HG02759 (cell line): ENCODE data around the gene TRIP6.
"Not testable (repeated sequence)": the region's sequence is repeated elsewhere in the genome, so short reads cannot be mapped to it uniquely, and the experiment has no call there.

Source experiments
- ATAC-seq: cut with Tn5 transposase; IDR thresholded peaks from one replicate; pipeline ENCODE4 v1.9.1; 2021; ENCODE audit warnings: mild to moderate bottlenecking, moderate library complexity; ENCODE audit not compliant: unreplicated experiment

Gene TRIP6

GRCh38 chr7:100837099-100837836 is 29.9 kb upstream of the TRIP6 start:
- peak; percentile 76 for ATAC-seq

- no peak for ATAC-seq
Measured at GRCh38 chr7:100839361-100839760, 27.8 kb upstream of the TRIP6 start.

DNA sequence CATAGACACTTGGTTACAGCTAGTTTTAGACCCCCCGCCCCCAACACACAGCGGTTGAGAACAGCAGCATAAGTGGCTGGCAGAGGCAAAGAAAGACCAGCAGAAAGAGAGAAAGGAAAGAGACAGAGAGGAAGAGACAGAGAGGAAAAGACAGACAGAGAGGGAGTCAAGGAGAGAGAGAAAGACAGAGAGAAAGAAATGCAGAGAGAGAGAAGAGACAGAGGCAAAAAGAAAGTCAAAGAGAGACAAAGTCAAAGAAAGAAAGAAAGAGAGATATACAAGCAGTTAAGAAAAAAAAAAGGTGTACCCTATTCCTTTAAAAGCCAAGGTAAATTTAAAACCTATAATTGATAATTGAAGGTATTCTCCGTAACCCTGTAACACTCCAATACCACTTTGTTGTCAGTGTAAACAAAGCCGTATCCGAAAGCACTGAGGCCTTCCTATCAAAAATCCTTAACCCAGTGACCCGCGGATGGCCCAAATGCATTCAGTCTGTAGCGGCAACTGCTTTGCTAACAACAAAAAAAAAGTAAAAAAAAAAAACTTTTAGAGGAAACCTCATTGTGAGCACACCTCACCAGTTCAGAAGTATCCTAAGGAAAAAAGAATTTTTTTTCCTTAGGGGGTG is 26.6 kb upstream of the TRIP6 start:
- no peak for ATAC-seq

- no peak for ATAC-seq
Measured at GRCh38 chr7:100847360-100847759, 19.8 kb upstream of the TRIP6 start.

GRCh38 chr7:100852048-100852872 is 14.9 kb upstream of the TRIP6 start, which contains the start of gene SLC12A9:
SLC12A9 (plus strand) TSS chr7:100852713; CDS start chr7:100854198, 1,485 bp downstream.
- peak; percentile 96 for ATAC-seq

- ATAC-seq, result no peak
Measured at GRCh38 chr7:100854146-100854895, 12.9 kb upstream of the TRIP6 start.

DNA sequence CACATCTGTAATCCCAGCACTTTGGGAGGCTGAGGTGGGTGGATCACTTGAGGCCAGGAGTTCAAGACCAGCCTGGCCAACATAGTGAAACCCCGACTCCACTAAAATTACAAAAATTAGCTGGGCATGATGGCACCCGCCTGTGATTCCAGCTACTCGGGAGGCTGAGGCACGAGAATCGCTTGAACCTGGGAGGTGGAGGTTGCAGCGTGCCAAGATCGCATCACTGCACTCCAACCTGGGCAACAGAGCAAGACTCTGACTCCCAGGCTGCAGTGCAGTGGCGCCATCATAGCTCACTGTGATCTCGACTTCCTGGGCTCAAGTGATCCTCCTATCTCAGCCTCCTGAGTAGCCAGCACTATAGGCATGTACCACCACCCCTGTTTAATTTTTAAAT is 12.3 kb upstream of the TRIP6 start:
- not testable (repeated sequence) for ATAC-seq

DNA sequence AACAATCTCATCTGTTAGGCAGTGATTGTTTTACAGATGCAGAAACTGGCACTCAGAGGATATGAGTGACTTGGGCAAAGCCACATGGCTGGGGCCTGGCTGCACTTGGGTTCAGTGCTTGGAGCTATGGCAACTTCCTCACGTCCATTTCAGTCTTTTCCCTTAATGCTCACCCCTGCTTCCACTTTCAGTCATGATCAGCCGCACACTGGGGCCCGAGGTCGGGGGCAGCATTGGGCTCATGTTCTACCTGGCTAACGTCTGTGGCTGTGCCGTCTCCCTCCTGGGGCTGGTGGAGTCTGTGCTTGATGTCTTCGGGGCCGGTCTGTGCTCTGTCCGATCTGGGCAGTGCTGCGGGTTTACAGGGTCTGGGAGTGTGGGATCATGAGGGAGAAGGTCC is 11.7 kb upstream of the TRIP6 start:
- ATAC-seq, result no peak

DNA sequence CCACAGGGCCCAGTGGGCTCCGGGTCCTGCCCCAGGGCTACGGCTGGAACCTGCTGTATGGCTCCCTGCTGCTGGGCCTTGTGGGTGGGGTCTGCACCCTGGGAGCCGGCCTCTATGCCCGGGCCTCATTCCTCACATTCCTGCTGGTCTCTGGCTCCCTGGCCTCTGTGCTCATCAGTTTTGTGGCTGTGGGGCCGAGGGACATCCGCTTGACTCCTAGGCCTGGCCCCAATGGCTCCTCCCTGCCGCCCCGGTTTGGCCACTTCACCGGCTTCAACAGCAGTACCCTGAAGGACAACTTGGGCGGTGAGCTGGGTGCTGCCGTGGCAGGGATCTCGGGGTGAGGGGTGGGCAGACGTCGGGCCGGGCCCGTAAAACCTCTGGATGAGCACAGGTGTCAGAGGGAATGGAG is 10.3 kb upstream of the TRIP6 start:
- no peak for ATAC-seq

DNA sequence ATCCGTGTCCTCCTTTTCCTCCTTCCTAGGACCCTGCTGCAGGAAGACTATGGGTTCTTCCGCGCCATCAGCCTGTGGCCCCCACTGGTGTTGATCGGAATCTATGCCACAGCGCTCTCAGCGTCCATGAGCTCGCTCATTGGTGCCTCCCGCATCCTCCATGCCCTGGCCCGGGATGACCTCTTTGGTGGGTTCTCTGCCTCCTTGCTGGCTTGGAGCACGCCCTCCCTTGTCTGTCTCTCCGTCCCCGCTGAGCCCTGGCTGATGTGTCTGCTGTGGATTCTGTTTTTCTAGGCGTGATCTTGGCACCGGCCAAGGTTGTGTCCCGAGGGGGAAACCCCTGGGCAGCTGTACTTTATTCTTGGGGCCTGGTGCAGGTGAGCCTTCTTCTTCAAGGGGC is 7.3 kb upstream of the TRIP6 start:
- no peak for ATAC-seq

- no peak for ATAC-seq
Measured at GRCh38 chr7:100860702-100861615, 6.2 kb upstream of the TRIP6 start.

- ATAC-seq, result no peak
Measured at GRCh38 chr7:100861616-100861985, 5.6 kb upstream of the TRIP6 start.

- no peak for ATAC-seq
Measured at GRCh38 chr7:100863406-100863950, 3.7 kb upstream of the TRIP6 start.

DNA sequence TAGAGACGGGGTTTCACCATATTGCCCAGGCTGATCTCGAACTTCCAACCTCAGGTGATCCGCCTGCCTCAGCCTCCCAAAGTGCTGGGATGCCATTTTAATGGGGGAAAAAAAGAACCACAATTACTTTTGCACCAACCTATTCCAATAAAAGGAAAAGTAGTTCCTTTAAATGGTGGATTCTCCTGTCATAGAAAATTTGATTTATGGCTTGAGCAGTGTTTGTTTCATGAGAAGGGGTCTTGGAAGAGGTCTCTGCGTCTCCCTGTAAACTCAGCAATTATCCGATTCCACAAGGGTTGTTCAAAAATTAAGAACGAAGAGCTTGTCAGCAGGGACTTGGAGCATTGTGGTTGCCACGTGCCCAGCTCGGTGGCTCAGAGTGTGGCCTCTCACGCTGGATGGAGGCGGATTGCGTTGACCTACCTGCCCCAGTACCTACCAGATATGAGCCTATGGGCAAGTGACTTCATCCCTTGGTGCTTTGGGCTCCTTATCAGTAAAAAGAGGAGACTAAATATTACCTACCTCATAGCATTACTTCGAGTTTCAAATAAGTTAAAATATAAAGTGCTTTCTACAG is 2.8 kb upstream of the TRIP6 start:
- no peak for ATAC-seq

DNA sequence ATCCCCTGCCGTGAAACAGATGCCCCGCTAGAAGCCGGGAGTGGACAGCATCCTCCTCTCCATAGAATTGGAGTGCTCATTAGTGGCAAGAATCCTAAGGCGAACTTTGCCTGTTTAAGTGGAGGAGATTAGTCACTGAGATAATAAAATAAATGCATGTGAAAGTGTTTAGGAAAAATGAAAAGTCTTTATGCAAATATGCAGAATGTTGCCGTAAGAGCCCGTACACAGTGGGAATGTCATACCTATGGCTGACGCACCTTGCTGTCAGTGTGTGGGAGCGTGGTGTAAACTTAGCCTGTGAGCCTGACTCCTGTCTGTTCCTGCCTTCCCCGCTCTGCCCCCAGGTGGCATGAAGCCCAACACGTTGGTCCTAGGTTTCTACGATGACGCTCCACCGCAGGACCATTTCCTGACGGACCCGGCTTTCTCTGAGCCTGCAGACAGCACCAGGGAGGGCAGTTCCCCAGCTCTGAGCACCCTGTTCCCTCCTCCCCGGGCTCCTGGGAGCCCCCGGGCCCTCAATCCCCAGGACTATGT is 1.7 kb upstream of the TRIP6 start:
- no peak for ATAC-seq

GRCh38 chr7:100865938-100866728 is 1.1 kb upstream of the TRIP6 start:
- no peak for ATAC-seq

DNA sequence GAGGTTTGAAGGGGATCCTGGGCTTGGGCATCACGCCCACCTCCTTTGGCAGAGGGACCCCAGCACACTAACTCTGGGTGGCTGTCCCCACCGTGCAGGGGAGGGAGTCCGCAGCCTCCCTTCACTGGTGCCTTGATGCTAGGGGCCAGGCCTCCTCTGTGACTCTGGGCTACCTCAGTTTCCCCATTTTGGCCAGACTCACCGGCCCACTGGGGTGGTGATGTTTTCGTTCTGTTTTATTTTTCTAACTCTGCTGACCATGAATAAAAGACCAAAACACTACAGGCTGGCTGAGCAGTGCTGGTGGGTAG is 503 bp upstream of the TRIP6 start:
- ATAC-seq, result no peak

DNA sequence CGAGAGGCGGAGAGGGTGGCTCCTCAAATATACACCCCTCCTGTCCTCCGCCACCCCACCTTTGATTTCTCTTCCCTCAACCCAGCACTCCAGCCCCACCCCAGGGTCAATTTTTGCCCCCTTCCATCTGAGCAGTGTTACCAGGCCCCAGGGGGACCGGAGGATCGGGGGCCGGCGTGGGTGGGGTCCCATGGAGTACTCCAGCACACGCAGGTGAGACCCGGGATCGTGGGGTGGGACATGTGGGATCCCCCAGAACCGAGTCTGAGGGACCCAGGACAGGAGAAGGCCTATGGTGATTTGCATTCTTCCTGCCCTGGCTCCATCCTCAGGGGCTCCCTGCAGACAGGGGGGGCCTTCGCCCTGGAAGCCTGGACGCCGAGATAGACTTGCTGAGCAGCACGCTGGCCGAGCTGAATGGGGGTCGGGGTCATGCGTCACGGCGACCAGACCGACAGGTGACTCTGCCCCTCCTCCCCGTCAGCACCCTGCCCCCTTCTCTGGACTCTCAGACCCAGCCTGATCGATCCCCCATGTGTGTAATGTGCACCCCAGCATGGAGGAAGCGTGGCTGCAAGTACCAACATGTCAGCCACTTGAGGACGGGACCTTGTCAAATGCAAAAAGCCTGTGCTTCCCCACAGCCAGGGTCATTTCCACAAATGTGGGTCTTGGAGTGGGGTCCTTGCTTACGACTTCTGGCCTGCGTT is 744 bp downstream of the TRIP6 start:
- peak; percentile 10 for ATAC-seq
